ENCODE measurements around the gene HK2. TPM values are rescaled to one million over a fixed set of nuclear protein-coding genes. Genes with fewer than 3 reads are reported as not detected.
"Not testable (repeated sequence)": the region's sequence is repeated elsewhere in the genome, so short reads cannot be mapped to it uniquely, and the experiment has no call there.

The HK2 gene
- total RNA-seq (10 to 100 TPM; 23.5 to 26.4 TPM), polyA plus RNA-seq (1 to 10 TPM; 1.1 to 4.3 TPM)
- long read RNA-seq, donor 1, full-length matches to known transcripts = 1 of 14 reads
- long read RNA-seq, donor 1, partial matches to known transcripts = 8 of 14 reads
- long read RNA-seq, donor 1, other reads (novel, unspliced or antisense) = 5 of 14 reads
- long read RNA-seq, donor 2, full-length matches to known transcripts = 2 of 6 reads
- long read RNA-seq, donor 2, partial matches to known transcripts = 2 of 6 reads
- long read RNA-seq, donor 2, other reads (novel, unspliced or antisense) = 2 of 6 reads

- no peaks in the 10 kb centered on the region for H3K27me3 ChIP-seq (ENCODE audit: control insufficient read depth in 1 of 2, insufficient read depth in 2 of 2, low read length in 1 of 2)
- H3K27ac ChIP-seq (ENCODE audit: low read depth in 1 of 2, low read length in 2 of 2) = peak within 1 kb of the TSS in 1 of 2 donors; percentile 54
- H3K4me3 ChIP-seq (ENCODE audit: low read length in 2 of 2) = peak within 1 kb of the TSS; percentile 46 to 51
- intact Hi-C loops (cut with DNase I) = loop anchor here (2.0 kb wide), 2 partner anchors 65 to 119 kb away; no protein-coding TSS in a partner anchor
- peaks cover 0 to 5% of the 10 kb centered on the region in 2 donors for H3K4me1 ChIP-seq (ENCODE audit: control insufficient read depth in 1 of 2, insufficient read depth in 2 of 2, low read length in 2 of 2)
- no peaks in the 10 kb centered on the region for H3K36me3 ChIP-seq (ENCODE audit: control insufficient read depth in 1 of 2, insufficient read depth in 2 of 2, low read length in 1 of 2)
- ATAC-seq (ENCODE audit: low FRiP score) (peak; percentile 95), DNase-seq (peak; percentile 93 to 95)
- H3K9me3 ChIP-seq (ENCODE audit: control insufficient read depth, low read length) = no peaks in the 10 kb centered on the region
- WGBS, 2 donors = 5 to 6% methylated on average over 62 to 67 of the region's 67 CpGs
Measured at GRCh38 chr2:74833418-74834233, at the start of gene HK2. Gene HK2 (plus strand): TSS chr2:74834127. CDS start chr2:74834581, 454 bp downstream.

DNA sequence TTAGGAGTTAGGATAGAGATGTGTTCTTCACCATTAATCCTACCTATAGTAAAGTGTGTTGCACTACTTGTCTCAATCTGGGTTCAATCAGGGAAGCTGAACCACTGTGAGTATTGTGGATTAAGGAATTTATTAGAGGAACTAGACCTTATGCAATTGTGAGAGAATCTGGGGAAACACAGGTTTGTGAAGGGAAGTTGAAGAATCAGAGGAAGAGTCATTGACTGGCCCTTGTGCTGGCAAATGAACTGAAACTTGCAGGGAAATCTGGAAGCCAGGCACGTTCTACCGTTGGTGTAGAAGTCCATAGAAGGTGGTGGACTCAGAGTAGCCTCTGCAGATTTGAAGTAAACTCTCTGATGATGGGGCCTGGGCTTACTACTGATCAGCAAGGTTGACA is 44.7 kb upstream of the HK2 start:
- 87 to 89% methylated on average over 2 of the region's 2 CpGs for WGBS, 2 donors
- Histone ChIP-seq H3K27ac (ENCODE audit: low read depth in 1 of 2, low read length in 2 of 2) (no peak overlapping the region), H3K9me3 (ENCODE audit: control insufficient read depth, low read length) (peaks cover 3% of the 10 kb centered on the region), H3K27me3 (ENCODE audit: control insufficient read depth in 1 of 2, insufficient read depth in 2 of 2, low read length in 1 of 2) (no peaks in the 10 kb centered on the region), H3K4me3 (ENCODE audit: low read length in 2 of 2) (no peak overlapping the region), H3K36me3 (ENCODE audit: control insufficient read depth in 1 of 2, insufficient read depth in 2 of 2, low read length in 1 of 2) (no peaks in the 10 kb centered on the region), H3K4me1 (ENCODE audit: control insufficient read depth in 1 of 2, insufficient read depth in 2 of 2, low read length in 2 of 2) (no peaks in the 10 kb centered on the region)
- no peak for ATAC-seq (ENCODE audit: low FRiP score)
- DNase-seq = no peak
- intact Hi-C loops (cut with DNase I) = no loop called here

DNA sequence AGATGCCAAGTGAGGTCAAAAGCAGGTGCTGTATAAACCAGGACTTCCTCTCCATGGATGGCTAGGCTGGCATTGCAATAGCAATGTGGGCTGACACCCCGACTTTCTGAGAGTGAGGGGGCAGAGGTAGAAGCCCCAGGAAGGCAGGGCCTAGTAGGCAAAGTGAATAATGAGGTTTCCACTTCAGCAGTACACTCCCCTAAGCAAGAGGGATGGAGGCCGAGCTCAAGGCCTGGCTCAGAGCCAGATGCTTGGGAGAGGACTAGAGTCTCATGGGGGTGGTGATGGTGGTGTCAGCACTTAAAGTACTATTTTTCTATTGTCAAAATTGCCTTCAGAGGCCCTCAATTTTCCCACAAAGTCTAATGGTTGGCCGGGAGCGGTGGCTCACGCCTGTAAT is 41.6 kb upstream of the HK2 start:
- Histone ChIP-seq H3K27me3 (ENCODE audit: control insufficient read depth in 1 of 2, insufficient read depth in 2 of 2, low read length in 1 of 2) (no peaks in the 10 kb centered on the region), H3K4me1 (ENCODE audit: control insufficient read depth in 1 of 2, insufficient read depth in 2 of 2, low read length in 2 of 2) (no peaks in the 10 kb centered on the region), H3K4me3 (ENCODE audit: low read length in 2 of 2) (no peak overlapping the region), H3K9me3 (ENCODE audit: control insufficient read depth, low read length) (peaks cover 3% of the 10 kb centered on the region), H3K27ac (ENCODE audit: low read depth in 1 of 2, low read length in 2 of 2) (no peak overlapping the region), H3K36me3 (ENCODE audit: control insufficient read depth in 1 of 2, insufficient read depth in 2 of 2, low read length in 1 of 2) (no peaks in the 10 kb centered on the region)
- 83% methylated on average over 5 of the region's 5 CpGs for WGBS, 2 donors
- no peak for DNase-seq
- no peak for ATAC-seq (ENCODE audit: low FRiP score)
- intact Hi-C loops (cut with DNase I) = no loop called here

DNA sequence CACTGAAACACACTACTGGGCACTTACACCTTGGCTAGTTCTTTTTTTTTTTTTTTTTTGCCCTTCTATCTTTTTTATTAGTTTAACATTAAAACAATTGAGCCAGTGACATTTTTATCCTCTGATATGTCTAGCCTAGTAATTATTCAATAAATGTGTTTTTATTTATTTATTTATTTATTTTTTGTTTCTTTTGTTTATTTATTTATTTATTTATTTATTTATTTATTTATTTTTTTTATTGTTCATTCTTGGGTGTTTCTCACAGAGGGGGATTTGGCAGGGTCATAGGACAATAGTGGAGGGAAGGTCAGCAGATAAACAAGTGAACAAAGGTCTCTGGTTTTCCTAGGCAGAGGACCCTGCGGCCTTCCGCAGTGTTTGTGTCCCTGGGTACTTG is 39.0 kb upstream of the HK2 start:
- intact Hi-C loops (cut with DNase I); H3K36me3 ChIP-seq (ENCODE audit: control insufficient read depth in 1 of 2, insufficient read depth in 2 of 2, low read length in 1 of 2); ATAC-seq (ENCODE audit: low FRiP score); H3K9me3 ChIP-seq (ENCODE audit: control insufficient read depth, low read length); H3K27me3 ChIP-seq (ENCODE audit: control insufficient read depth in 1 of 2, insufficient read depth in 2 of 2, low read length in 1 of 2); DNase-seq; H3K4me1 ChIP-seq (ENCODE audit: control insufficient read depth in 1 of 2, insufficient read depth in 2 of 2, low read length in 2 of 2); H3K4me3 ChIP-seq (ENCODE audit: low read length in 2 of 2); H3K27ac ChIP-seq (ENCODE audit: low read depth in 1 of 2, low read length in 2 of 2): not testable (repeated sequence)
- WGBS, 2 donors = no CpG with 5 or more reads among the region's 2 CpGs

DNA sequence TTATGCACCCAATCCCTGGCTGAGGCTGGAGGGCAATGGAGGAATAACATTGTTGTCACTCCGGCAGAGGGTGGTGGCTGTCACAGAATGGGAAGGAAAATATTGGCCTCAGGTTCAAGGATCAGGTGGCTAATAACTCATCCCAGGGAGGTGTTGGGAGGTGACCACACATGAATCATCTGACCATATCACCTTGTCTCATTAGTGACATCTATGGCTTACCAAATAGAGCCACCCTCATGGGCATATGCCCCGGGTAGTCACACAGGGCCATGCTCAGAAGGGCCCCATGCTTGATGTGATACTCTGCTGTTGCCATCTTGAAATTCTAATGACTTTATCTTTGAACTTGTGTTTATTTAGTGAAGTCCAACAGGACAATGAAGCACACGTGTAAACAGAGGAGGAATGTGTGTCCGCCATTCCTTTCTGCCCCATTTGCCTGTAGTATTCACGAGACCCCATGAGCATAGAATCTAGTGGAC is 27.5 kb upstream of the HK2 start:
- no peaks in the 10 kb centered on the region for H3K4me1 ChIP-seq (ENCODE audit: control insufficient read depth in 1 of 2, insufficient read depth in 2 of 2, low read length in 2 of 2)
- ATAC-seq (ENCODE audit: low FRiP score) (no peak), DNase-seq (no peak)
- WGBS, 2 donors = 93% methylated on average over 5 of the region's 5 CpGs
- no peaks in the 10 kb centered on the region for H3K27me3 ChIP-seq (ENCODE audit: control insufficient read depth in 1 of 2, insufficient read depth in 2 of 2, low read length in 1 of 2)
- H3K4me3 ChIP-seq (ENCODE audit: low read length in 2 of 2) = no peak overlapping the region
- no peaks in the 10 kb centered on the region for H3K9me3 ChIP-seq (ENCODE audit: control insufficient read depth, low read length)
- H3K36me3 ChIP-seq (ENCODE audit: control insufficient read depth in 1 of 2, insufficient read depth in 2 of 2, low read length in 1 of 2) = no peaks in the 10 kb centered on the region
- H3K27ac ChIP-seq (ENCODE audit: low read depth in 1 of 2, low read length in 2 of 2) = no peak overlapping the region
- intact Hi-C loops (cut with DNase I) = no loop called here

- no peaks in the 10 kb centered on the region for H3K27me3 ChIP-seq (ENCODE audit: control insufficient read depth in 1 of 2, insufficient read depth in 2 of 2, low read length in 1 of 2)
- intact Hi-C loops (cut with DNase I) = no loop called here
- no peak overlapping the region for H3K27ac ChIP-seq (ENCODE audit: low read depth in 1 of 2, low read length in 2 of 2)
- no peak for DNase-seq
- H3K4me1 ChIP-seq (ENCODE audit: control insufficient read depth in 1 of 2, insufficient read depth in 2 of 2, low read length in 2 of 2) = no peaks in the 10 kb centered on the region
- H3K4me3 ChIP-seq (ENCODE audit: low read length in 2 of 2) = no peak overlapping the region
- 89 to 92% methylated on average over 6 of the region's 6 CpGs for WGBS, 2 donors
- no peak for ATAC-seq (ENCODE audit: low FRiP score)
- H3K9me3 ChIP-seq (ENCODE audit: control insufficient read depth, low read length) = no peaks in the 10 kb centered on the region
- no peaks in the 10 kb centered on the region for H3K36me3 ChIP-seq (ENCODE audit: control insufficient read depth in 1 of 2, insufficient read depth in 2 of 2, low read length in 1 of 2)
Measured at GRCh38 chr2:74806920-74807319, 27.0 kb upstream of the HK2 start.

DNA sequence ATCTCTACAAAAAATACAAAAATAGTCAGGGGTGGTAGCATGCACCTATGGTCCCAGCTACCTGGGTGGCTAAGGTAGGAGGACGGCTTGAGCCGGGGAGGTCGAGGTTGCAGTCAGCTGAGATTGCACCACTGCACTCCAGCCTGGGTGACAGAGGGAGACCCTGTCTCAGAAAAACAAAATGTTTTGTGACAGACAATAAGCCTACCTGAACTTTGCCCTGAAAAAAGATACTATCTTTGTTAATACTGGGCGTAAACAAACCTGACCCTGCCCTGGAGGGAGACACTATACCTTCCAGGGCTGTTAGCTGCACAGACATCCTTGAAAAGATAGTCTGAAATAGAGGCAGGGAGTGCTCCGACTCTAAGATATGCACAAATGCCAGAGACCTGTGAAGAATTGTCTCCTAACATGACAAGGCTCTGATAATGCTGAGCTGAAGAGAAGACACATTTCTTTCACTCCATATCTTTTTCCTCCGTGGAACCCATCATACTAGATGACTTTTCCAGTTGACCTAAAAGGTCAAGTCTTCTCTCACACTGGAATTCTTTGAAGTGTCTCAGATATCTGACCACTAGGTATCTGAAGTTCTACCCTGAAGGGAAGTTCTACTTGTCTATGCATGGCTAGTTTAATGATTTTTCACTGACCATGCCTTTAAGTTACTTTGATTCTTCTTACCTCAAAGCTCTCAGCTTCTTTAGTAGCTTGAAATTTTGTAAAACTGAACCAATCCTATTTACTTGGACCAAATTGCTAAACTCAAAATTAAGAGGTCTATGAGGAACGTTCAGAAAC is 20.9 kb upstream of the HK2 start:
- Histone ChIP-seq H3K27me3 (ENCODE audit: control insufficient read depth in 1 of 2, insufficient read depth in 2 of 2, low read length in 1 of 2) (no peaks in the 10 kb centered on the region), H3K4me1 (ENCODE audit: control insufficient read depth in 1 of 2, insufficient read depth in 2 of 2, low read length in 2 of 2) (no peaks in the 10 kb centered on the region), H3K9me3 (ENCODE audit: control insufficient read depth, low read length) (no peaks in the 10 kb centered on the region), H3K4me3 (ENCODE audit: low read length in 2 of 2) (no peak overlapping the region), H3K36me3 (ENCODE audit: control insufficient read depth in 1 of 2, insufficient read depth in 2 of 2, low read length in 1 of 2) (no peaks in the 10 kb centered on the region), H3K27ac (ENCODE audit: low read depth in 1 of 2, low read length in 2 of 2) (no peak overlapping the region)
- ATAC-seq (ENCODE audit: low FRiP score) (no peak), DNase-seq (no peak)
- WGBS, 2 donors = 79 to 80% methylated on average over 7 of the region's 7 CpGs
- intact Hi-C loops (cut with DNase I) = no loop called here

- Histone ChIP-seq H3K36me3 (ENCODE audit: control insufficient read depth in 1 of 2, insufficient read depth in 2 of 2, low read length in 1 of 2) (no peaks in the 10 kb centered on the region), H3K27ac (ENCODE audit: low read depth in 1 of 2, low read length in 2 of 2) (no peak overlapping the region), H3K4me3 (ENCODE audit: low read length in 2 of 2) (no peak overlapping the region), H3K27me3 (ENCODE audit: control insufficient read depth in 1 of 2, insufficient read depth in 2 of 2, low read length in 1 of 2) (no peaks in the 10 kb centered on the region), H3K4me1 (ENCODE audit: control insufficient read depth in 1 of 2, insufficient read depth in 2 of 2, low read length in 2 of 2) (no peaks in the 10 kb centered on the region), H3K9me3 (ENCODE audit: control insufficient read depth, low read length) (no peaks in the 10 kb centered on the region)
- DNase-seq (no peak), ATAC-seq (ENCODE audit: low FRiP score) (no peak)
- intact Hi-C loops (cut with DNase I) = no loop called here
- 77 to 85% methylated on average over 2 of the region's 2 CpGs for WGBS, 2 donors
Measured at GRCh38 chr2:74814102-74814501, 19.8 kb upstream of the HK2 start.

Measured in aorta (tissue), 5 donors.